GDM1 (cell line): ENCODE data around the gene IL22.
"Not testable (repeated sequence)": the region's sequence is repeated elsewhere in the genome, so short reads cannot be mapped to it uniquely, and the experiment has no call there.

Experiments
- DNase-seq: peaks from one replicate; lab custom pipeline; 2025; lab: John Stamatoyannopoulos, UW

The IL22 gene

DNA sequence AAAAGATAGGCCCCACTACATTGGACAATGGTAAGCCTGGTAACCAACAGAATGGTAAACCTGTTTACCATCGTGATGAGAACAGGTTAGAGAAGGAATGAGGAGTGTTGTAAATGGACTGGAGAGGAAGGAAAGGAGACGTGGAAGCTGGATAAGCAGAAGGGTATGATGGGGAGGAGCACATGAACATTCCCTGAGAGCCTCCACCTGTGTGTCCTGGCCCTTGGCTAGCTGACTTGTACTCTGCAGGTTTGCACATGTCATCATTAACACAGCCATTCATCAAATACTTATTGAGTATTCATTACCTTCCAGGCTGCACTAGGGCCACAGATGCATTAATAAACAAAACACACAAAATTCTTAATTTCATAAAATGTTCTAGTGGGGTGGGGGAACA, 23.4 kb downstream of the IL22 start:
- DNase-seq = no peak

DNA sequence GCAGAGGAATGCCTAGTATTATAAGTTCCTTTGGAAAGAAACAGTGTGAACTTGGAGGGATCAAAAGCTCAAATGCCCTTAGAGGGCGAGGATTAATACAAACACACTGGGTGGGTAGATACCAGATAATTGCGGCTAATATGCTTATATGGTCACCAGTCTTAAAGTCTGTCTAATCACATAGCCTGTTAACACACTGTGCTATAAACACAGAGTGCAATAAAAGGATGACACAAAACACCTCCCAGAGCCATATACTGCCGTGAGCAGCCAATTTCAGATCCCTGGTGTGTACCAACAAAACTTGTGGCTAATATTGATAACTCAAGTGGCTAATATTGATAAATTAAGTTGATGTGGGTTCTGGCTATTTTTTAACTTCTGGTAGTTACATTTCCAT, 26.0 kb downstream of the IL22 start:
- no peak for DNase-seq

- DNase-seq = no peak
Observed at GRCh38 chr12:68225576-68226476, 27.6 kb downstream of the IL22 start, which contains the start of gene IL26. TSS of gene IL26 (minus strand) at chr12:68225810. CDS start at chr12:68225756, 54 bp downstream.

GRCh38 chr12:68224613-68225285, 28.7 kb downstream of the IL22 start:
- no peak for DNase-seq

DNA sequence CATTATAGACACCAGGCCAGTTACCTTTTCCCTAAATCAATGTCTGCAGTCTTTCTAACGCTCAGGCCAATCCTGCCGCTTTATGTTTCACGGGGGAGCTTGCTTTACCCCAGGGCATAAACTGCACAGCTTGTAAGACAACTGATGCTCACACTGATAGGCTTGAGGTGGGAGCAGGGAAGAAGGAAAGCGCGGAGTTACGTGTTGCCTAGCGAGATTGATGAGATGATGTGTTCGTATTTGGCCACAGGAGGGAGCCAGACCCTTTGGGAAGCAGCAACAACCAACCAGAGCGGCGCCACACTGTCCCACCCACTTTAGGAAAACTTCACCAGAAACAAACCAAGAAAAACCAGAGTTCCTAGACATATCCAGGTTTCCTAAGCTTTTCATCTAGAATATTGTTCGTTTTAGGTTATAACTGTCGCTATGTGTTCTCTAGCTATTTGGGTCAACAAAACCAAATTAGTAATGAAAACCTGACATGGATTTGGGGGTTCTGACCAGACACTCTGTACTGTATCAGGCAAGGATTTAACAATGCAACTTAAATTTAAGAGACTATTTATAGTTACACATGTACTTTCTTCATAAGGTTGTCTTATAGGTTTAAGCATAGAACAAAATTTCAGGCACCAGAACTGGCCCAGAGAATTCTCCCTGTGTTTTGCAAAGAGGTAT, 30.2 kb downstream of the IL22 start:
- peak; percentile 59 for DNase-seq

GRCh38 chr12:68222326-68222725, 31.1 kb downstream of the IL22 start:
- no peak for DNase-seq

DNA sequence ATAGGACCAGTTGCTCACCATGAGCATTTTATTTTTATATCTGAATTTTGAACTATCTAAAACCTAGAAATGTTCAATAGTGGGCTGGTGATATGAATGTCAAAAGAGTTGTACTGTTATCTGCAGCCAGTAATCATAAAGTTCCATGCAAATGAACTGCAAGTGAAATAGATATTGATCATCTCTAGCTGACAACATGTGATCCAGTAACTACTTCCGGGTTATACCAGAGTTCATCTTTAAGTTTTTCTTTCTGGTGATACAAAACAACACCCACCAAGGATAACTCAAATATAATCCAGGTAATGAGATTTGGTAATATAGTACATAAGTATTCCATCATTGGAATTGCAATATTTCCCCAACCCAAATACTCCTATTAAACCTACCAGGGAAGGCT, 31.9 kb downstream of the IL22 start:
- DNase-seq = no peak

DNA sequence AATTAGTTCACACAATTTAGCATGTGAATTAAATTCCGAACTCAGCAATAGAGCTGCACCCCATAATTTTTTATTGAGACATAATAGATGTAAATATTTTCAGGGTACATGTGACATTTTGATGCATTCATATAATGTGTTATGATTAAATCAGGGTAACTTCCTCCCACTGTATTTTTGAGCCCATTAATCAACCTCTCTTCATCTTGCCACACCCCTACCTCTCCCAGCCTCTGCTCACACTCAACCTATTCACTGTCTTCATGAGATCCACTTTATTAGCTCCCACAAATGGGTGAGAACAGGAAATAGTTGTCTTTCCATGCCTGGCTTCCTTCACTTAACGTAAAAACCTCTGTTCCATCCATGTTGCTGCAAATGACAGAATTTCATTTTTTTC, 42.5 kb downstream of the IL22 start:
- DNase-seq = no peak

GRCh38 chr12:68209048-68209728, 44.2 kb downstream of the IL22 start:
- DNase-seq = not testable (repeated sequence)

DNA sequence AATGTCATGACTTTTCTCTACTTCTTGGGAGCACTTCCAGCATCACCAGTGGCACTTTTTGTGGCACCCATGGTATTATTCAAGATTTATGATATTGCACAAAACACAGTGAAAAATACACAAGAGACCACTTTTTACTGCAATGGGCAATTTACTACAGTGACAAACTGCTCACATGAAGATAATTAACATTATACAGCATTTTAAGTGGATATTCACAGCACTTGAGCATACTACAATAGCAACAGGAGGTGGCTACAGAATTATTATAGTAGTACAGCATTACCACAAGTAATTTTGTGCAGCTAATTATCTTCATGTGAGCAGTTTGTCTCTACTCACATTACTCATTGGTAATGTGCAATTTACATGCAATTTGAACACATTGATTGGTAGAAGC, 46.1 kb downstream of the IL22 start:
- DNase-seq = no peak

GRCh38 chr12:68206446-68206845, 47.0 kb downstream of the IL22 start:
- no peak for DNase-seq

- no peak for DNase-seq
Observed at GRCh38 chr12:68203460-68203875, 49.9 kb downstream of the IL22 start.

- no peak for DNase-seq
Observed at GRCh38 chr12:68200854-68201253, 52.5 kb downstream of the IL22 start.

- no peak for DNase-seq
Observed at GRCh38 chr12:68199127-68199526, 54.3 kb downstream of the IL22 start.

- DNase-seq = no peak
Observed at GRCh38 chr12:68198507-68199086, 54.8 kb downstream of the IL22 start.
